Activated CD8-positive, alpha-beta memory T cell treated with anti-CD3 and anti-CD28 coated beads, Interleukin-2, amount 50 U/mL, for 1 hour (primary cell): Measurements from ENCODE around the gene C1R.

Source experiments
- DNase-seq: peaks from one replicate; pipeline ENCODE4 v3.0.0-alpha.2; 2020; ENCODE audit errors: extremely low read depth

Gene C1R

DNA sequence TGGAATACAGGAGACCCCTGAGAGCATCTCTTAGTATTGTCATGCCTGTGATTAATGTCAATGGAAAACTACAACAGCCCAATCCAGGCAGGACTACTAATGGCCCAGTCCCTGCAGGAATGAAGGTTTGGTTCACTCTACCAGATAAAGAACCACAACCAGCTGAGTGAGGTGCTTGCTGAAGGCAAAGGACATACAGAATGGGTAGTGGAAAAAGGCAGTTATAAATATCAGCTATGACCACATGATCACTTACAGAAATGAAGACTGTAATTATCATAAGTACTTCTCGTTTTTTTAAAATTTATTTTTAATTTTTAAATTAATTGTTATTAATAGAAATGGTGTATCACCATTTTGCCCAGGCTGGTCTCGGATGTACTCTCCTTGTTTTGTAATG is 56.8 kb downstream of the C1R start:
- no peak for DNase-seq

DNA sequence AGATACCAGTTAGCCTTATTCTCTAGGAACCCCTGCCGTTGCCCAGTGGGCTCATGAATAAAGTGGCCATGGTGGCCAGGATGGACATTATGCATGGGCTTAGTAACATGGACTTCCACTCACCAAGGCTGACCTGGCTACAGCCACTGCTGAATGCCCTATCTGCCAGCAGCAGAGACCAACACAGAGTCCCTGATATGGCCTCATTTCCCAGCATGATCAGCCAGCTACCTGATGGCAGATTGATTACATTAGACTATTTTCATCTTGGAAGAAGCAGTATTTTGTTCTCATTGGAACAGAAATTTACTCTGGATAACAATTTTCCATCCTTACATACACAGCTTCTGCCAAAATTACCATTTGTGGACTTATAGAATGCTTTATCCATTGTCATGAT is 57.8 kb downstream of the C1R start:
- no peak for DNase-seq

GRCh38 chr12:7032990-7033389 is 59.3 kb downstream of the C1R start:
- no peak for DNase-seq

DNA sequence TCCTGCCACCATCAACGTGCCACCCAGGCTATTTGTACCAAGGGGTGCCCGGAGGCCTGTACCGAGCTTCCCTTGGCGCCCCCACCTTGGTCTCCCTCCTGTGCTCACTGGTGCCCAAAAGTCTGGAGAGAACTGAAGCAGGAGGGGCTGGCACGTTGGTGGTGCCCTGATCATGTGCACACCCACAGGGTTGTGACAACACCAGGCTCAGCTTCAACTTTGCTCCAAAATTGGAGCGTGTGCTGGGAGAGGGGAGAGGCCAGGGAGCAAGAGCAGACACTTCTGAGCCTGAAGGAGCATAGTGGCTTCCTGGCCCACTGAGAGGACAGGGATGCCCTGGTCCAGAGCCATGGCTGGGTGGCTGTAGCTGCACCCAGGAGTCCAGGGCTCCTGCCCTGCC is 60.9 kb downstream of the C1R start:
- no peak for DNase-seq
